A673 (cell line): Measurements from ENCODE around the gene SYNE2. TPM values are rescaled to one million over a fixed set of nuclear protein-coding genes. Genes with fewer than 3 reads are reported as not detected.

Source experiments
- BruUV-seq: library from RNA; stranded (reverse); fragments of 400-500 nt; replicated peaks from 2 replicates; lab custom pipeline; 2021; lab: Mats Ljungman, UMichigan
- CTCF ChIA-PET: fragments of 300-600 bp; sonication (Branson Sonifier 250); formaldehyde crosslinking; loops from one replicate; lab custom pipeline; 2022; ENCODE audit warnings: antibody characterized with exemption; lab: Charles Lee
- POLR2A ChIA-PET: fragments of 300-600 bp; sonication (Branson Sonifier 250); formaldehyde crosslinking; loops from one replicate; lab custom pipeline; 2022; ENCODE audit warnings: antibody characterized with exemption; ENCODE audit not compliant: low non-redundant PET; lab: Charles Lee
- DNase-seq: peaks from one replicate; pipeline ENCODE4 v3.0.0-alpha.2; 2015; ENCODE audit warnings: low spot score
- H3K27ac ChIP-seq: fragments of 200-600 bp; sonication (generic); 2 replicates; pipeline ENCODE4 v1.5.1; 2016; ENCODE audit warnings: mixed run types, low read depth, mild to moderate bottlenecking, mixed read lengths, antibody characterized with exemption, low read length; ENCODE audit not compliant: poor library complexity, severe bottlenecking
- H3K27me3 ChIP-seq: fragments of 200-600 bp; sonication (generic); replicated peaks from 2 replicates; pipeline ENCODE4 v1.6.1; 2017; ENCODE audit warnings: mixed run types, low read depth, mild to moderate bottlenecking, mixed read lengths, antibody characterized with exemption, low read length; ENCODE audit not compliant: insufficient read depth, poor library complexity
- H3K36me3 ChIP-seq: fragments of 200-600 bp; sonication (generic); 2 replicates; pipeline ENCODE4 v1.6.1; 2016; ENCODE audit warnings: mixed run types, mild to moderate bottlenecking, mixed read lengths, antibody characterized with exemption, low read length; ENCODE audit not compliant: insufficient read depth, poor library complexity, severe bottlenecking
- H3K4me1 ChIP-seq: fragments of 200-600 bp; sonication (generic); 2 replicates; pipeline ENCODE4 v1.6.1; 2017; ENCODE audit warnings: mixed run types, mild to moderate bottlenecking, mixed read lengths, antibody characterized with exemption, low read length; ENCODE audit not compliant: insufficient read depth, poor library complexity, severe bottlenecking
- H3K4me3 ChIP-seq: fragments of 200-600 bp; sonication (generic); 2 replicates; pipeline ENCODE4 v1.5.1; 2016; ENCODE audit warnings: low read depth, mixed run types, mild to moderate bottlenecking, mixed read lengths, low read length; ENCODE audit not compliant: poor library complexity, severe bottlenecking
- H3K9me3 ChIP-seq: fragments of 200-600 bp; sonication (generic); 2 replicates; pipeline ENCODE4 v1.6.1; 2016; ENCODE audit warnings: mixed run types, low read depth, mild to moderate bottlenecking, mixed read lengths, antibody characterized with exemption, low read length; ENCODE audit not compliant: poor library complexity, severe bottlenecking
- EZH2 ChIP-seq: fragments of 200-600 bp; sonication (generic); IDR thresholded peaks from 2 replicates; pipeline ENCODE4 v1.6.1; 2017; ENCODE audit warnings: borderline replicate concordance, low read depth, mild to moderate bottlenecking, mixed read lengths, antibody characterized with exemption, low read length; ENCODE audit not compliant: poor library complexity, severe bottlenecking
- intact Hi-C: fragments of 100-400 bp; cut with micrococcal nuclease; formaldehyde crosslinking; loops from one replicate; pipeline ENCODE4 v1.10.0; 2022; ENCODE audit not compliant: unreplicated experiment
- total RNA-seq: library from RNA; stranded (reverse); gene quantifications from 2 replicates; pipeline ENCODE4 v1.2.3, GENCODE V29; 2021
- TF ChIP-seq, protein P1 (sequence below): fragments of 300-800, 200-600 bp; sonication (generic); conservative IDR thresholded peaks from 2 replicates; pipeline ENCODE4 v1.5.1; 2017; ENCODE audit warnings: low read depth, mild to moderate bottlenecking, antibody characterized with exemption, low read length, moderate library complexity, mixed read lengths

The SYNE2 gene
- total RNA-seq, 1 experiment from 2014 or later = 68.2 TPM

DNA sequence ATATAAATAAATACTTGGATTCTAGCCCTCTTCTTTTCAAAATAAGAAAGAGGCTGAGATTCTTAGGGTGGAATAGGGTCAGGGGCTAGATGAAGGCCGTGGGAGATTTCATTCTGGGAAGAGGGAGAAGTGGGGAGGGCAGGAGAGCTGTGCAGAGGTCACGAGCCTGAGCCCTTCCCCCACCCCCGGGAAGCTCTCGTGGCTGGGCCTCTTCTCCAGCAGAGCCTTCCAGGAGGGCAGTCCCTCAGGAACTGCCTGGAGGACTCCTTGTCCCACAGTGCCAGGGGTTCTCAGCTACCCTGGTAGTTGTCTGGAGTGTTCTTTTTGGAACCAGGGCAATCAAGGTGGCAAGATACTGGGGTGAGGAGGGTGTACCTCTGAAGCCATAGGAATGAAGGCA lies 347.4 kb downstream of the SYNE2 start:
- intact Hi-C loops = no loop called here
- no peaks in the 10 kb centered on the region for H3K36me3 ChIP-seq
- ChIA-PET POLR2A (no interaction called here), CTCF (no interaction called here)
- TF ChIP-seq, protein P1, sequence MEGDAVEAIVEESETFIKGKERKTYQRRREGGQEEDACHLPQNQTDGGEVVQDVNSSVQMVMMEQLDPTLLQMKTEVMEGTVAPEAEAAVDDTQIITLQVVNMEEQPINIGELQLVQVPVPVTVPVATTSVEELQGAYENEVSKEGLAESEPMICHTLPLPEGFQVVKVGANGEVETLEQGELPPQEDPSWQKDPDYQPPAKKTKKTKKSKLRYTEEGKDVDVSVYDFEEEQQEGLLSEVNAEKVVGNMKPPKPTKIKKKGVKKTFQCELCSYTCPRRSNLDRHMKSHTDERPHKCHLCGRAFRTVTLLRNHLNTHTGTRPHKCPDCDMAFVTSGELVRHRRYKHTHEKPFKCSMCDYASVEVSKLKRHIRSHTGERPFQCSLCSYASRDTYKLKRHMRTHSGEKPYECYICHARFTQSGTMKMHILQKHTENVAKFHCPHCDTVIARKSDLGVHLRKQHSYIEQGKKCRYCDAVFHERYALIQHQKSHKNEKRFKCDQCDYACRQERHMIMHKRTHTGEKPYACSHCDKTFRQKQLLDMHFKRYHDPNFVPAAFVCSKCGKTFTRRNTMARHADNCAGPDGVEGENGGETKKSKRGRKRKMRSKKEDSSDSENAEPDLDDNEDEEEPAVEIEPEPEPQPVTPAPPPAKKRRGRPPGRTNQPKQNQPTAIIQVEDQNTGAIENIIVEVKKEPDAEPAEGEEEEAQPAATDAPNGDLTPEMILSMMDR = no peak
- no peak for TF ChIP-seq EZH2
- DNase-seq = no peak
- no peaks in the 10 kb centered on the region for H3K9me3 ChIP-seq
- no peak overlapping the region for H3K27ac ChIP-seq
- H3K4me3 ChIP-seq = no peak overlapping the region
- BruUV-seq = no TSS peak
- no peaks in the 10 kb centered on the region for H3K27me3 ChIP-seq
- no peaks in the 10 kb centered on the region for H3K4me1 ChIP-seq

DNA sequence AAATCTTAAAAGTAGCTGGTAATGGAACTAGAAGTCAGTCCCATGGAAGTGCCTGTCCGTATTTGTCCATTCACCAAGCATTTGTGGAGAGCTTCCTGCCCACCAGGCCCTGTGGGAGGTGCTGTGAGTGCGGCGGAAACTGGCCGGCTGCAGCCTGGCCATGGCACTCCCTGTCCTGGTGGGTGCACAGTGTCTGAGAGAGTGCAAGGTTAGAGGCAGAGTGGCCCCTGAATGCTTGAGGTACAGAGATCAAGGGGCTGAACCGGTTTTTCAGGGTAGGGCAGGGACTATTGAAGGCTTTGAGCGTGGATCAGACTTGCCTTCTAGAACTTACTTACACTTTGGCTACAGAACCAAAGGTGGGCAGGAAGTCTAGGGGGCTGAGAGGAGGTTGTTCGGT lies 348.5 kb downstream of the SYNE2 start:
- no peaks in the 10 kb centered on the region for H3K36me3 ChIP-seq
- no peaks in the 10 kb centered on the region for H3K9me3 ChIP-seq
- no peaks in the 10 kb centered on the region for H3K4me1 ChIP-seq
- H3K4me3 ChIP-seq = no peak overlapping the region
- H3K27ac ChIP-seq = no peak overlapping the region
- no TSS peak for BruUV-seq
- POLR2A ChIA-PET = no interaction called here
- no peak for DNase-seq
- no peaks in the 10 kb centered on the region for H3K27me3 ChIP-seq
- TF ChIP-seq, protein P1 = no peak
- TF ChIP-seq EZH2 = no peak
- intact Hi-C loops = no loop called here
- CTCF ChIA-PET = no interaction called here

DNA sequence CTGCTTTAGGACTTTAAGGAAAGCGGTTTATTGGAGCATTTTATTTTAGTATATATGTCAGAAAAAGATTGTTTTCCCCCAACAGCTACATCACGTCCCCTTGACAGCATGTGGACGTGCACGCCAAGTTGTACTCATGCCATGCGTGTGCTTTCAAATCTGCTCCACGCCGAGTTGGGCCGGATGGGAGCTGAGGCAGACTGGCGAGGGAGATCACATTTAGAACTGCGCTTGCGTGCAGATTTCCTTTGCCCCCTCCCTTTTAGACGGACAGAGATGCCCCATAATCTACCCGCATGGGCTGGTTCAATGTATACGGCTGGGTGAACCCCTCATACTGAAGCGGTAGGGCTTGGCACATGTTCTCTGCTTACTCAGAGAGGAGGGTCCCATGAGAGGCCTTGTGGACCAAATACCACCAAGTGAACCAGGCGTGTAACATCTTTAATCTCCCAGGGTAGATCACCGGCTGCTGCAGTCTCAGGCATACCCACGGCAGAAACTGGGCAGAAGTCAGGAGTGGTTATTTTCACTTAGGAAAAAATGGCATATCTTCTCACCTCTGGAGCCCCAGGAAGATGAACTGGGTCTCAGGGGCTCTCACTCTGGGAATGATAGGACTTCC lies 349.2 kb downstream of the SYNE2 start:
- Histone ChIP-seq H3K9me3 (no peaks in the 10 kb centered on the region), H3K36me3 (no peaks in the 10 kb centered on the region), H3K27ac (no peak overlapping the region), H3K4me1 (no peaks in the 10 kb centered on the region), H3K4me3 (no peak overlapping the region), H3K27me3 (no peaks in the 10 kb centered on the region)
- BruUV-seq = no TSS peak
- ChIA-PET CTCF (no interaction called here), POLR2A (no interaction called here)
- DNase-seq = no peak
- TF ChIP-seq EZH2 = no peak
- TF ChIP-seq, protein P1 = no peak
- intact Hi-C loops = no loop called here
